H1 (cell line): ENCODE measurements around the gene TTYH2. TPM values are rescaled to one million over a fixed set of nuclear protein-coding genes. Genes with fewer than 3 reads are reported as not detected.

Experiments
- CTCF ChIA-PET: fragments of 300-600 bp; sonication (Branson Sonifier 250); formaldehyde crosslinking; loops from one replicate; lab custom pipeline; 2021; ENCODE audit not compliant: partially characterized antibody; lab: Charles Lee
- POLR2A ChIA-PET: fragments of 300-600 bp; sonication (Branson Sonifier 250); formaldehyde crosslinking; loops from one replicate; lab custom pipeline; 2021; ENCODE audit warnings: inconsistent platforms; ENCODE audit not compliant: partially characterized antibody; lab: Charles Lee
- DNase-seq, 2 experiments: peaks; one replicate each; pipeline versions ENCODE4 v3.0.0 to v3.0.0-alpha.2; 2010 to 2022; ENCODE audit warnings: low spot score in 2 of 2, low read depth in 1 of 2, mixed read lengths in 1 of 2
- FAIRE-seq: peaks from 2 replicates; lab custom pipeline; 2011; peaks lifted over from hg19 to GRCh38; lab: Jason Lieb, UNC
- H2AFZ ChIP-seq: 2 replicates; pipeline ENCODE4 v1.8.1; 2012; ENCODE audit warnings: low read length, inconsistent platforms
- H2AK5ac ChIP-seq: 2 replicates; pipeline ENCODE4 v1.6.1; 2013; ENCODE audit warnings: low read depth, low read length
- H2BK120ac ChIP-seq: replicated peaks from 2 replicates; pipeline ENCODE3; 2013; ENCODE audit warnings: low read depth, low read length, inconsistent platforms
- H2BK12ac ChIP-seq: 2 replicates; pipeline ENCODE4 v1.6.1; 2013; ENCODE audit warnings: low read depth, low read length
- H2BK15ac ChIP-seq: 2 replicates; pipeline ENCODE4 v1.6.1; 2013; ENCODE audit warnings: low read length
- H2BK20ac ChIP-seq: 2 replicates; pipeline ENCODE4 v1.6.1; 2013; ENCODE audit warnings: low read length
- H2BK5ac ChIP-seq: 2 replicates; pipeline ENCODE4 v1.6.1; 2013; ENCODE audit warnings: low read depth, low read length
- H3K14ac ChIP-seq: 2 replicates; pipeline ENCODE4 v1.6.1; 2013; ENCODE audit warnings: inconsistent platforms; ENCODE audit not compliant: insufficient read length
- H3K18ac ChIP-seq: 2 replicates; pipeline ENCODE4 v1.6.1; 2013; ENCODE audit warnings: low read length; ENCODE audit errors: extremely low read depth
- H3K23ac ChIP-seq: 2 replicates; pipeline ENCODE4 v1.6.1; 2013; ENCODE audit warnings: inconsistent platforms; ENCODE audit not compliant: insufficient read length
- H3K23me2 ChIP-seq: 2 replicates; pipeline ENCODE4 v1.6.1; 2013; ENCODE audit warnings: low read depth, low read length
- H3K27ac ChIP-seq: 2 replicates; pipeline ENCODE4 v1.6.1; 2011; ENCODE audit warnings: low read depth, low read length, inconsistent platforms
- H3K27me3 ChIP-seq, 4 experiments: replicated peaks in 1 of 4; 1 replicate in 1 of 4; 2 replicates in 3 of 4; pipeline versions ENCODE4 v1.6.1 to v1.8.1; 2011 to 2013; ENCODE audit warnings: low read length in 3 of 4, mild to moderate bottlenecking in 3 of 4, inconsistent platforms in 2 of 4, mixed read lengths in 2 of 4, moderate library complexity in 1 of 4; ENCODE audit not compliant: control insufficient read depth in 3 of 4, insufficient read depth in 3 of 4; ENCODE audit errors: extremely low read depth in 1 of 4
- H3K36me3 ChIP-seq, 4 experiments: 2 replicates each; pipeline versions ENCODE4 v1.6.1 to v1.8.1; 2011 to 2013; ENCODE audit warnings: mild to moderate bottlenecking in 4 of 4, low read length in 3 of 4, moderate library complexity in 2 of 4, control low read depth in 1 of 4, inconsistent platforms in 1 of 4; ENCODE audit not compliant: insufficient read depth in 4 of 4, control insufficient read depth in 2 of 4
- H3K4ac ChIP-seq: replicated peaks from 2 replicates; pipeline ENCODE3; 2013; ENCODE audit warnings: low read length, low read depth, mixed read lengths, inconsistent platforms; ENCODE audit not compliant: insufficient read length
- H3K4me1 ChIP-seq, 4 experiments: replicated peaks in 1 of 4; 1 replicate in 1 of 4; 2 replicates in 3 of 4; pipeline versions ENCODE4 v1.6.1 to v1.8.1; 2011 to 2013; ENCODE audit warnings: low read length in 3 of 4, inconsistent platforms in 2 of 4, mixed read lengths in 1 of 4; ENCODE audit not compliant: insufficient read depth in 4 of 4, control insufficient read depth in 3 of 4
- H3K4me2 ChIP-seq, 2 experiments: 2 replicates each; pipeline versions ENCODE4 v1.6.1 to v1.8.1; 2011 to 2013; ENCODE audit warnings: low read depth in 2 of 2, low read length in 2 of 2, control low read depth in 1 of 2, inconsistent platforms in 1 of 2, mild to moderate bottlenecking in 1 of 2; ENCODE audit not compliant: insufficient read depth in 1 of 2
- H3K4me3 ChIP-seq, 4 experiments: fragments of 200-600, 300-600 bp in 1 of 4; sonication (generic), shearing (Covaris generic), sonication (Bioruptor Twin) in 1 of 4; 2 replicates each; pipeline versions ENCODE4 v1.5.1 to v1.8.1; 2011 to 2016; ENCODE audit warnings: low read length in 4 of 4, low read depth in 3 of 4, control low read depth in 2 of 4, inconsistent platforms in 2 of 4, mild to moderate bottlenecking in 2 of 4, mixed read lengths in 1 of 4, moderate library complexity in 1 of 4; ENCODE audit not compliant: insufficient read depth in 2 of 4; ENCODE audit errors: extremely low read depth in 1 of 4
- H3K56ac ChIP-seq: replicated peaks from 2 replicates; pipeline ENCODE3; 2013; ENCODE audit warnings: low read depth, mild to moderate bottlenecking, mixed read lengths, low read length, inconsistent platforms; ENCODE audit not compliant: insufficient read length
- H3K79me1 ChIP-seq: 2 replicates; pipeline ENCODE4 v1.6.1; 2013; ENCODE audit warnings: low read depth, low read length, control low read depth
- H3K79me2 ChIP-seq, 2 experiments: 2 replicates each; pipeline versions ENCODE4 v1.6.1 to v1.8.1; 2012 to 2013; ENCODE audit warnings: low read length in 2 of 2, mild to moderate bottlenecking in 2 of 2, inconsistent platforms in 1 of 2; ENCODE audit not compliant: insufficient read depth in 2 of 2, control insufficient read depth in 1 of 2
- H3K9ac ChIP-seq, 4 experiments: replicated peaks in 1 of 4; 1 replicate in 1 of 4; 2 replicates in 3 of 4; pipeline versions ENCODE4 v1.6.1 to v1.8.1; 2011 to 2013; ENCODE audit warnings: low read depth in 3 of 4, low read length in 3 of 4, control low read depth in 2 of 4, mild to moderate bottlenecking in 2 of 4, moderate library complexity in 2 of 4, inconsistent platforms in 1 of 4; ENCODE audit errors: extremely low read depth in 1 of 4
- H3K9me3 ChIP-seq, 2 experiments: 2 replicates each; pipeline versions ENCODE4 v1.6.1 to v1.8.1; 2012 to 2013; ENCODE audit warnings: mild to moderate bottlenecking in 2 of 2, moderate library complexity in 2 of 2, control low read depth in 1 of 2, inconsistent platforms in 1 of 2, low read depth in 1 of 2, low read length in 1 of 2, mixed read lengths in 1 of 2; ENCODE audit not compliant: insufficient read depth in 2 of 2
- H4K20me1 ChIP-seq, 2 experiments: replicated peaks in 1 of 2; 2 replicates each; pipeline versions ENCODE3 to v1.8.1; 2011 to 2013; ENCODE audit warnings: inconsistent platforms in 2 of 2, low read length in 2 of 2, mild to moderate bottlenecking in 1 of 2; ENCODE audit not compliant: insufficient read depth in 2 of 2, control insufficient read depth in 1 of 2
- H4K5ac ChIP-seq: 2 replicates; pipeline ENCODE4 v1.6.1; 2013; ENCODE audit warnings: low read length, low read depth, mixed read lengths, inconsistent platforms; ENCODE audit not compliant: insufficient read length
- H4K8ac ChIP-seq: 2 replicates; pipeline ENCODE4 v1.8.0; 2013; ENCODE audit warnings: mild to moderate bottlenecking, moderate library complexity, low read length, inconsistent platforms; ENCODE audit not compliant: insufficient read depth; ENCODE audit errors: extremely low read depth
- H4K91ac ChIP-seq: replicated peaks from 2 replicates; pipeline ENCODE3; 2013; ENCODE audit warnings: low read length, mixed read lengths, inconsistent platforms; ENCODE audit not compliant: insufficient read length
- ATF3 ChIP-seq: IDR thresholded peaks from 2 replicates; pipeline ENCODE4 v1.6.1; 2011; ENCODE audit warnings: low read depth, mild to moderate bottlenecking, low read length; ENCODE audit not compliant: insufficient read depth
- BACH1 ChIP-seq: IDR thresholded peaks from 2 replicates; pipeline ENCODE4 v1.6.1; 2012; ENCODE audit warnings: low read length, improper control_type of control experiment
- CTBP2 ChIP-seq: IDR thresholded peaks from 2 replicates; pipeline ENCODE4 v1.7.0; 2011; ENCODE audit warnings: borderline replicate concordance, mild to moderate bottlenecking, moderate library complexity, mixed read lengths, low read length; ENCODE audit not compliant: insufficient read depth, insufficient read length
- MAFK ChIP-seq: IDR thresholded peaks from 2 replicates; pipeline ENCODE4 v1.6.1; 2012; ENCODE audit warnings: low read depth, mild to moderate bottlenecking, improper control_type of control experiment, low read length
- RAD21 ChIP-seq, 2 experiments: IDR thresholded peaks in 1 of 2; conservative IDR thresholded peaks in 1 of 2; 2 replicates each; pipeline ENCODE4 v1.6.1; 2011; ENCODE audit warnings: low read depth in 2 of 2, low read length in 2 of 2, improper control_type of control experiment in 1 of 2, inconsistent platforms in 1 of 2, mild to moderate bottlenecking in 1 of 2, moderate library complexity in 1 of 2
- RNF2 ChIP-seq: fragments of 200-900, 300-1000 bp; sonication (generic); IDR thresholded peaks from 2 replicates; pipeline ENCODE4 v1.7.1; 2016; ENCODE audit warnings: borderline replicate concordance, low read depth, mild to moderate bottlenecking, antibody characterized with exemption, low read length; ENCODE audit not compliant: poor library complexity, severe bottlenecking; ENCODE audit errors: missing control alignments
- SIX5 ChIP-seq: IDR thresholded peaks from 2 replicates; pipeline ENCODE4 v1.6.1; 2011; ENCODE audit warnings: mild to moderate bottlenecking, low read depth, low read length
- SRF ChIP-seq: IDR thresholded peaks from 2 replicates; pipeline ENCODE4 v1.6.1; 2011; ENCODE audit warnings: mild to moderate bottlenecking, low read depth, low read length, moderate library complexity
- SUZ12 ChIP-seq: fragments of 200-600 bp; sonication (generic); IDR thresholded peaks from 2 replicates; pipeline ENCODE4 v1.6.1; 2012; ENCODE audit warnings: mild to moderate bottlenecking, inconsistent platforms, low read length, moderate library complexity, mixed read lengths
- TBP ChIP-seq: IDR thresholded peaks from 2 replicates; pipeline ENCODE4 v1.6.1; 2011; ENCODE audit warnings: low read depth, low read length, improper control_type of control experiment
- USF2 ChIP-seq: IDR thresholded peaks from 2 replicates; pipeline ENCODE4 v1.6.1; 2011; ENCODE audit warnings: low read length, improper control_type of control experiment
- WGBS, 2 experiments: shearing (Covaris generic) in 1 of 2; methylation state at CpG; one replicate each; pipeline versions ENCODE4 v1.1.6 to v1.1.7; 2013 to 2015; ENCODE audit warnings: low lambda C conversion rate in 2 of 2, mixed read lengths in 2 of 2, inconsistent platforms in 1 of 2, low coverage in 1 of 2, missing lambda C conversion rate in 1 of 2; ENCODE audit not compliant: insufficient replicate concordance in 2 of 2, insufficient coverage in 1 of 2, insufficient read length in 1 of 2; ENCODE audit errors: extremely low coverage in 1 of 2, missing lambda C conversion rate in 1 of 2; 5-methylcytosine and 5-hydroxymethylcytosine counted together
- polyA plus RNA-seq, 7 experiments: library from polyadenylated mRNA; depleted of rRNA in 3 of 7; stranded (reverse) in 5 of 7; unstranded in 2 of 7; fragments of >200 nt in 5 of 7; fragments of 200-250 nt in 2 of 7; gene quantifications; 1 replicate in 5 of 7; 2 replicates in 1 of 7; 4 replicates in 1 of 7; pipeline versions ENCODE4 v1.2.1 to v1.2.3, GENCODE V29; 2011 to 2013; ENCODE audit warnings: missing spikeins in 2 of 7, mixed read lengths in 2 of 7
- total RNA-seq: library from RNA; stranded (reverse); fragmentation: NEBNext Ultra II Directional; extraction: Animal tissue kit (Norgen Biotek cat#: 25700); gene quantifications from 2 replicates; pipeline ENCODE4 v1.2.1, GENCODE V29; 2021

The TTYH2 gene
- total and polyA plus RNA-seq, 2 of the 8 experiments (the other 6 are each of a cell fraction or from before 2014, with no cell fraction given): 3.2 to 9.2 TPM

GRCh38 chr17:74281799-74282198 is 68.4 kb downstream of the TTYH2 start:
- Histone ChIP-seq H3K27me3 (no peaks in the 10 kb centered on the region), H4K8ac (no peak overlapping the region), H3K36me3 (no peaks in the 10 kb centered on the region), H3K79me1 (no peaks in the 10 kb centered on the region), H3K23me2 (peaks cover 5% of the 10 kb centered on the region; the same call in 1 of the 2 replicates), H3K14ac (no peak overlapping the region), H2BK15ac (no peak overlapping the region), H3K4me3 (no peak overlapping the region), H3K4me2 (no peak overlapping the region), H4K5ac (no peak overlapping the region), H2AFZ (no peak overlapping the region), H3K4ac (no peak overlapping the region), H3K23ac (no peak overlapping the region), H4K91ac (no peak overlapping the region), H2BK120ac (no peak overlapping the region), H2BK5ac (no peak overlapping the region), H3K56ac (no peak overlapping the region), H3K18ac (no peak overlapping the region), H3K27ac (no peak overlapping the region), H2BK20ac (no peak overlapping the region), H4K20me1 (no peaks in the 10 kb centered on the region), H3K79me2 (no peaks in the 10 kb centered on the region), H3K4me1 (peaks cover 0 to 6% (median 4%) of the 10 kb centered on the region in 4 experiments; a peak in 3 of 7 replicates), H2BK12ac (no peak overlapping the region), H3K9ac (no peak overlapping the region), H3K9me3 (no peaks in the 10 kb centered on the region), H2AK5ac (no peak overlapping the region)
- DNase-seq: no peak
- no peak for FAIRE-seq
- ChIA-PET CTCF (interaction anchor here (0.6 to 9.1 kb wide), 9 partner anchors 10 to 92 kb away, joined by 3 to 106 read pairs (median 3); partner anchors contain the start of gene GPR142), POLR2A (interaction anchor here (0.7 to 1.2 kb wide), 4 partner anchors 9 to 78 kb away, joined by 3 to 4 read pairs (median 3); no protein-coding TSS in a partner anchor)
- 90% methylated on average over 19 of the region's 20 CpGs; no CpG with 5 or more reads in 1 of the 2 experiments for WGBS, 2 experiments
- no peak for TF ChIP-seq CTBP2
- TF ChIP-seq SUZ12: no peak
- no peak for TF ChIP-seq TBP
- TF ChIP-seq SRF: no peak
- TF ChIP-seq USF2: no peak
- TF ChIP-seq RNF2: no peak
- TF ChIP-seq RAD21 (IDR thresholded peaks at IDR 0.05 in 1 of 2, conservative IDR thresholded peaks at IDR 0.05 in 1 of 2; ENCODE audit: low read depth in 2 of 2, low read length in 2 of 2): no peak
- no peak for TF ChIP-seq BACH1
- no peak for TF ChIP-seq SIX5
- TF ChIP-seq ATF3: no peak
- TF ChIP-seq MAFK: no peak
